H1 (cell line): ENCODE data around the gene UBP1. TPM values are rescaled to one million over a fixed set of nuclear protein-coding genes. Genes with fewer than 3 reads are reported as not detected.

Experiments
- HDAC6 ChIP-seq: IDR thresholded peaks from one replicate; pipeline ENCODE4 v1.7.1; 2012; ENCODE audit warnings: low read depth, mild to moderate bottlenecking, inconsistent platforms, low read length, moderate library complexity
- POLR2A ChIP-seq, 2 experiments: IDR thresholded peaks; 1 replicate in 1 of 2; 2 replicates in 1 of 2; pipeline ENCODE4 v1.6.1; 2011; ENCODE audit warnings: low read depth in 2 of 2, low read length in 2 of 2, mild to moderate bottlenecking in 2 of 2; ENCODE audit errors: control extremely low read depth in 1 of 2
- RAD21 ChIP-seq, 2 experiments: IDR thresholded peaks in 1 of 2; conservative IDR thresholded peaks in 1 of 2; 2 replicates each; pipeline ENCODE4 v1.6.1; 2011; ENCODE audit warnings: low read depth in 2 of 2, low read length in 2 of 2, improper control_type of control experiment in 1 of 2, inconsistent platforms in 1 of 2, mild to moderate bottlenecking in 1 of 2, moderate library complexity in 1 of 2
- TEAD4 ChIP-seq: IDR thresholded peaks from 2 replicates; pipeline ENCODE4 v1.6.1; 2012; ENCODE audit warnings: low read depth, low read length, inconsistent platforms, mixed read lengths
- polyA plus RNA-seq, 7 experiments: library from polyadenylated mRNA; depleted of rRNA in 3 of 7; stranded (reverse) in 5 of 7; unstranded in 2 of 7; fragments of >200 nt in 5 of 7; fragments of 200-250 nt in 2 of 7; gene quantifications; 1 replicate in 5 of 7; 2 replicates in 1 of 7; 4 replicates in 1 of 7; pipeline versions ENCODE4 v1.2.1 to v1.2.3, GENCODE V29; 2011 to 2013; ENCODE audit warnings: missing spikeins in 2 of 7, mixed read lengths in 2 of 7
- total RNA-seq: library from RNA; stranded (reverse); fragmentation: NEBNext Ultra II Directional; extraction: Animal tissue kit (Norgen Biotek cat#: 25700); gene quantifications from 2 replicates; pipeline ENCODE4 v1.2.1, GENCODE V29; 2021

UBP1 gene
- total and polyA plus RNA-seq, 2 of the 8 experiments (the other 6 are each of a cell fraction or from before 2014, with no cell fraction given) = 47.3 to 71.9 TPM

- no peak for TF ChIP-seq RAD21 (IDR thresholded peaks at IDR 0.05 in 1 of 2, conservative IDR thresholded peaks at IDR 0.05 in 1 of 2; ENCODE audit: low read depth in 2 of 2, low read length in 2 of 2)
- TF ChIP-seq TEAD4 = no peak
- no peak for TF ChIP-seq POLR2A (IDR thresholded peaks at IDR 0.05; ENCODE audit: control extremely low read depth in 1 of 2, low read depth in 2 of 2, low read length in 2 of 2)
- TF ChIP-seq HDAC6 = no peak
These were observed 15.4 kb downstream of the UBP1 start (continued) for GRCh38 chr3:33424606-33425452.
